Skeletal muscle tissue (tissue), 4 donors: ENCODE results near the gene VEGFC. TPM values are rescaled to one million over a fixed set of nuclear protein-coding genes. Genes with fewer than 3 reads are reported as not detected.

Experiments
- H3K27ac ChIP-seq: one replicate; pipeline ENCODE4 v1.7.0; 2013; ENCODE audit warnings: mild to moderate bottlenecking, low read depth, low read length, inconsistent platforms
- H3K27me3 ChIP-seq, 3 donors: one replicate each; pipeline ENCODE4 v1.7.0; 2013; ENCODE audit warnings: low read length in 3 of 3; ENCODE audit not compliant: control insufficient read depth in 3 of 3, insufficient read depth in 3 of 3
- H3K36me3 ChIP-seq, 3 donors: one replicate each; pipeline ENCODE4 v1.7.0; 2013; ENCODE audit warnings: low read length in 3 of 3; ENCODE audit not compliant: control insufficient read depth in 3 of 3, insufficient read depth in 3 of 3
- H3K4me1 ChIP-seq, 3 donors: one replicate each; pipeline ENCODE4 v1.7.0; 2013; ENCODE audit warnings: low read length in 3 of 3, mild to moderate bottlenecking in 3 of 3; ENCODE audit not compliant: control insufficient read depth in 3 of 3, insufficient read depth in 3 of 3
- H3K4me3 ChIP-seq, 3 donors: one replicate each; pipeline ENCODE4 v1.7.0; 2013; ENCODE audit warnings: low read length in 3 of 3
- H3K9ac ChIP-seq, 3 donors: one replicate each; pipeline ENCODE4 v1.7.0; 2013; ENCODE audit warnings: low read length in 3 of 3, mild to moderate bottlenecking in 3 of 3, moderate library complexity in 2 of 3, low read depth in 1 of 3
- H3K9me3 ChIP-seq, 3 donors: one replicate each; pipeline ENCODE4 v1.7.0; 2013; ENCODE audit warnings: low read length in 3 of 3; ENCODE audit not compliant: control insufficient read depth in 3 of 3
- total RNA-seq: library from RNA; depleted of rRNA; stranded (reverse); fragments of >200 nt; gene quantifications from one replicate; pipeline ENCODE4 v1.2.3, GENCODE V29; 2014
- donor health status: Osteomylitis.

The VEGFC gene
- total RNA-seq, 1 donor from 2014 or later, result 6.8 TPM

DNA sequence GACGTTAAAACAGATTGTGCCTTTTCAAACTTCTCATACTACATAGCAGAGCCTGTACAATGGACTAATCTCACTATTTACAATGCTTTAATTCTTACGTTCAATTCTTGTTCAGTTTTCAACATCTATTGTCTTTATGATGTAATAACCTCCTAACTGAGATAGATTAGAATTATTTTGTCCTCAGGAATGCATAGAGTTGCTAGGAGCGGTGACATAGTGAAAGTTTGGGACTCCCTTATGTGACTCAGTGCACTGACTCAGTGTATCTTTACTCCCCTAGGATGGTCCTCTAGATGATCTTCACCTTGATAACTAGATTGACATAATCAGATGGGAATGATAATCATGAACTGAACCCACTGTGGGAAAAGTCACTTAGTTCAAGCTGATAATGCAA is 151.5 kb downstream of the VEGFC start:
- Histone ChIP-seq H3K27me3 (no peaks in the 10 kb centered on the region), H3K4me3 (no peak overlapping the region), H3K36me3 (no peaks in the 10 kb centered on the region), H3K9me3 (no peaks in the 10 kb centered on the region), H3K27ac (no peak overlapping the region), H3K9ac (no peak overlapping the region), H3K4me1 (no peaks in the 10 kb centered on the region)

DNA sequence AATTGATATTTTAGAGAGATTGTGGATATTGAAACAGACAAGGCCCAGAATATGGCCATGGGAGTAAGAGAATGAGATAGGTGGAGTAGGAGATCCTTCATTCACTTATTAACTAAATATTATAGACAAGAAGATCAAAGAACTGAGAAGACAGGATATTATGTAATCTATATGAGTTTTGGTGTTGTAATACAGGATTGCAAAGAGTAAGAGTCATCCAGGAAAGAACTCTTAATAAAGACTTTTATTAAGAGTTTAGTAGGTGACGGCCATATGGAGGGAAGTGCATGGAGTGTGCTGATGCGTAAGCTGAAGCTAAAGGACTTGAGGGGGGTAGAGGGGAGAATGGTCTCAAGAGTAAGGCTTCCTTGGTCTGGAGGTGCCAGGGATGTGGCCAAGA is 153.7 kb downstream of the VEGFC start:
- H3K4me3 ChIP-seq, result no peak overlapping the region
- H3K9ac ChIP-seq, result no peak overlapping the region
- H3K27ac ChIP-seq, result no peak overlapping the region
- no peaks in the 10 kb centered on the region for H3K9me3 ChIP-seq
- no peaks in the 10 kb centered on the region for H3K4me1 ChIP-seq
- H3K36me3 ChIP-seq, result no peaks in the 10 kb centered on the region
- H3K27me3 ChIP-seq, result no peaks in the 10 kb centered on the region

GRCh38 chr4:176636292-176636691 is 156.4 kb downstream of the VEGFC start:
- H3K27ac ChIP-seq, result no peak overlapping the region
- no peak overlapping the region for H3K9ac ChIP-seq

DNA sequence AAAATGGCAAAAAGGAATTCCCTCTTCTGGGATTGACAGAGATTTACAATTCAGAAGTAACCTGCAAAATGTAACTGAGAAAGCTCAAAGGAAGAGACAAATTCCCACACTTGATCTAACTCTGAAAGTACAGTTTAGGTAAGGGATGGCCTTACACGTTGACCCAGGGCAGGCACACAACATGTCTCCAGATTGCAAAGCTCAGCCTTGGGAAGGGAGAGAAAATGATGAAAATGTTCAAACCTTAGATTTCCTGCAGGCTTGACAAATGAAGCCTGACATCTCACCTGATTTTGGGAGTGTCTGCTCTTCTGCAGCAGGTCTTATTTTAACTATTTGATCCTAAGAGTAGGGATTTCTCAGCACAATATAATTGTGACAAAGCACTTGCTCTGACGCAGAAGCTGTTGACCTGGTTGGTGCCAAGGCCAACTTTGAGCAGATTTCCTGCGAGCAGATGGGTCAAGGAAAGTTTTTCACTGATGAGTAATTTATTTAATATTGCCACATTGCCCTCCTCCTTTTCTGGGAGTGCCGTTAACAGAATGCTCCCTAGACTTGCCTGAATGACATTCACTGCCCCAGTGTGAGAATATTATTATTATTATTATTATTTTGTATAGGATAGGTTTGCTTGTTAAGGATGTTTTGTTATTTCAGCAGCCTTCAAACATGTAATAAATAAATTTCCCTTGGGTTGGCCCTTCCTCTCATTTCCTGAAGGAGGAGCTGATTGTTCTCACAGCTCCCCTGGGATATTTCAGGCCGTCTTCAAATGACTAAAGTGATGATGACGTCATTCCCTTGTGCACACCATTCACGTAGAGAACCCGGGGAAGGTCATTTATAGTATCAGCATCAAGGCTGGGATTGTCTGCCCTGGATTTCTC is 157.1 kb downstream of the VEGFC start:
- Histone ChIP-seq H3K27ac (no peak overlapping the region), H3K9me3 (no peaks in the 10 kb centered on the region), H3K4me1 (no peaks in the 10 kb centered on the region), H3K27me3 (no peaks in the 10 kb centered on the region), H3K36me3 (no peaks in the 10 kb centered on the region), H3K4me3 (no peak overlapping the region), H3K9ac (no peak overlapping the region)

More at GRCh38 chr4:176636292-176636691, 156.4 kb downstream of the VEGFC start:
- H3K27me3 ChIP-seq, result no peaks in the 10 kb centered on the region
- H3K4me1 ChIP-seq, result no peaks in the 10 kb centered on the region
- no peaks in the 10 kb centered on the region for H3K9me3 ChIP-seq
- no peak overlapping the region for H3K4me3 ChIP-seq
- no peaks in the 10 kb centered on the region for H3K36me3 ChIP-seq
